Activated naive CD4-positive, alpha-beta T cell (primary cell): ENCODE measurements around the gene SP110.
"Not testable (repeated sequence)": the region's sequence is repeated elsewhere in the genome, so short reads cannot be mapped to it uniquely, and the experiment has no call there.

Experiments used
- DNase-seq, 4 experiments: peaks; one replicate each; lab custom pipeline; 2025; lab: John Stamatoyannopoulos, UW

SP110 gene

DNA sequence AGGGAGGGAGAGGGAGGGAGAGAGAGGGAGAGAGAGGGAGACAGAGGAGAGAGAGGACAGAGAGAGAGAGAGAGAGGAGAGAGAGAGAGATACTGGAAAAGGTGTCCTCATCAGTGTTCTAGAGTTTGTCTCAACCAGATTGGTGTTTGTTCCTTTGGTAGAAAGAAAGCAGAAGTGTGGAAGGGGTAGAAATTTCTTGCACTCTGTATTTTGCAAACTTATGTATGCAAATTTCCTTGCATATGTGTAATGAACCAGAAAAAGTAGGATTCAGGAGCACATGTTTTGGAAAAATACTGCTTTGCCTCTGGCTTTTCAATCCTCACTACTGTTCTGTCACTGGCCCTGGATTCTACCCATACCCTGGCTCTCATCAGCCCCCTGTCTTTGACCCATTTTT, 4.7 kb upstream of the SP110 start:
- no peak for DNase-seq

GRCh38 chr2:230222829-230223228, 3.0 kb upstream of the SP110 start:
- DNase-seq = not testable (repeated sequence)

GRCh38 chr2:230221493-230221892, 1.7 kb upstream of the SP110 start:
- DNase-seq = no peak

DNA sequence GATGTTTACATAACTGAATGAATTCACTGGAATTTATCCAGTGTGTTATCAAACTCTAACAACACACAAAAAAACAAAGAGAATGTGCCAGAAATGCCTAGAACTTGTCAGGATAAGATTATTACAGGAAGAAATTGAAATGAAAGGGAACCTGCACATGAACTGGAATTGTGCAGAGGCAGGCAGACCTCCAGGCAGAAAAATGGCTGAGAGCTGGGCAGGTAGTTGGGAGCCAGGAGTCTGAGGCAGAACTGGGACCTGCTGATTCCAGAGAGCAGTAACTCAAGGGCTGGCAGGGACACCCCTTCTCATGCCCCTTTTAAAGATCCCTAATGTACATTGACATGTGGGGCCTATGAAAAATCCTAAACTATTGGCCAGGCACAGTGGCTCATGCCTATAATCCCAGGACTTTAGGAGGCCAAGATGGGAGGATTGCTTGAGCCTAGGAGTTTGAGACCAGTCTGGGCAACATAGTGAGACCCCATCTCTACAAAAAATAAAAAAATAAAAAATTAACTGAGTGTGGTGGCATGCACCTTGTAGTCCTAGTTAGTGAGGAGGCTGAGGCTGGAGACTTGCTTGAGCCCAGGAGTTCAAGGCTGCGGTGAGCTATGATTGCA, 674 bp upstream of the SP110 start:
- DNase-seq = no peak

GRCh38 chr2:230218421-230218820, 1.4 kb downstream of the SP110 start:
- DNase-seq = no peak

DNA sequence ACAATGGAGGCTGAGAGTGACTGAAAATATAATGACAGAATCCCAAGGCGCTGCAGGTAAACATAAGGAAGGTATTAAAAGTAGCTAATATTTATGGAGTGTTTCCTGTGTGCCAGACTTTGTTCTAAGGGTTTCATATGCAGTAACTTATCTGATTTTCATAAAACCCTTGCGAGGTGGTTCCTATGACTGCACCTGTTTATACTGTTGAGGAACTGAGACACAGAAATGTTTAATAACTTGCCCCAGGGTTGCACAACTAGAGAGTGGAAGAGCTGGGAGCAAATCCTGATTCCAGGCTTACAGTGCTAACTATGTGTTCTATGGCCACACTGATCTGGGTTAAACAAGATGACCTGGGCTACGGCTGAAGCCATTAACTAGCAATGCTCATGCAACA, 2.4 kb downstream of the SP110 start:
- no peak for DNase-seq

DNA sequence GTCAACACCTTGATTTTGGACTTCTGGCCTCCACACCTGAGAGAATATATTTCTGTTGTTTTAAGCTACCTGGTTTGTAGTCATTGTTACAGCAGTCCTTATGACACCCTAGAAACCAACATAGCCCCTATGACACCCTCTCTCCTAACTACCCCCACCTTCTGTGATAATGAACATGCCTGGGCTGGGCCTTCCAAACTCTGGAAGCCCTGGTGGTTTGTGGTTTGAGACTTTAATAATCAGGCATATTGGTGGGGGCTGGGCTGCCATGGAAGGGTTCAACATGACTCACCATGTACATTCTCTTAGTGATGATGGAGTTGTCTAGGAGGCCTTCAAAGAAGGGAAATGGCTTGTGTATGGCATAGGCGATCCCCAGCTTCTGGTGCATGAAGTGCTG, 3.3 kb downstream of the SP110 start:
- no peak for DNase-seq

DNA sequence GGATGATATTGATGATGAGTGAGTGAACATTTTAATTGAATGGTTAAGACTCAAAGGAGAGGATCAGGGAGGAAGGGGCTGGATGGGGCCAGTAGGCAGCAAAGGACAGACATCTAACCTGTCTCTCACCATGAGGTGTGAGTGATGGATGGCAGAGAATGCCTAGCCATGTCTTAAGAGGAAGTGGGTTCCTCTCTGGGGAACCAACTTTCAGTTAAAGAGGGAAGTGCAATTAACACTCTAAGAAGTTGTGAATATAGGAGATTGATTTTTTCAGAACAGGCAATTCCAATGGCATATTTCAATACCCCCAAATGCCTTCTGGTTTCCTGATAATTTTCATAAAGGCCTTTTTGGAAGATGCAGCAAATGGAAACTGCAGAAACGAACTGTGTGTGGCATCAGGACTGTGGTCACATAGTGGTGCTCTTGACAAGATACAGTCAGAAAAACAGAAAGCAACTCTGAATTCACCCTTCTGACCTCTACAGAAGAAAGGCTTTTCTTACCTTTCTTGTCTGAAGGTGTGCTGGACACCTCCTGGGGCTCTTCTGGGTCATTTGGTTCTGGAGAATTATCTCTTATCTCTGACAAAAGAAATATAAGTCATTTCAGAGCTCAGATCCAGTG, 10.2 kb downstream of the SP110 start:
- no peak for DNase-seq

GRCh38 chr2:230208576-230208975, 11.2 kb downstream of the SP110 start:
- DNase-seq = no peak

GRCh38 chr2:230205721-230206120, 14.1 kb downstream of the SP110 start:
- DNase-seq = no peak

DNA sequence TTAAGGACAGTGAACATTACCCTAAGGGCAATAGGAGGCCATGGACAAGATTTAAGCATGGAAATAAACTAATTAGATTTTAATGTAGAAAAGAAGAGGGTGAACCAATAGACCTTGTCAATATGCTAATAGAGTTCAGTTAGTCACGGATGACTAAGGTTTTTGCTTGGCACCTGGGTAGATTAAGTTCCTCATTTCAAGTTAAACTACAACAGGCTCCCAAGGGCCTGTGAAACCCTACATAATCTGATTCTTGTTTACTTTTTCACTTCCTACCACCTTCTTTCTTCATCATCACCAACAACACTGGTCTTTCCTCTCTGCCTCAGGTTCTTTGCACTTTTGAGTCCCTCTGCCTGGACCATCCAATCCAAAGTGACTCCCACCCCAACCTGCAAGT, 14.8 kb downstream of the SP110 start:
- DNase-seq = no peak

DNA sequence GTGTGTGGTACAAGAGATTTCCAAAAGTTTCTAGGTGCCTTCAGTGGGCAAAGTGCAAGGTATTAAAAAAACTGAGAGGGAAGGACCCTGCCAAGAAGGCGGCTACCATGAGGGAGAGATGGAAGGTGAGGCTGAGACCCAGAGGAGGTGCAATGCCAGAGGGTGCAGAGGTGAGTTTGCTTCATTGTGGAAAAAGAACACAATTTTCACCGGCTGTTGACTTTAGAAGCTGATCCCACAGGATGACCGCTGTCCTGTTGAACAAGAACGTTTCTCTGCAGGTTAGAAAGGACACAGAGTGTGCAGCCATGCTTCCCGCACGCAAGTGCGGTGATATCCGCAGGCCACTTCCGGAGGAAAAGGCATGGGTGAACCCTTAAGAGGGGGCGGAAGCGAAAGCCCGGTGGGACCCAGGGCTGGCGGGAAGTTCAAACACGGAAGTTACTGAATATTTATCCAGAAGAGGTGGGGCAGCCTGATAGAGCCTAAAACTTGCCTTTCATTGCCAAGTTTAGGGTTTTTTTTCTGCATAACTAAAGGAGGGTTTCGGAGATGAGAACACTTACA, 16.6 kb downstream of the SP110 start:
- no peak for DNase-seq

- DNase-seq = no peak
Measured at GRCh38 chr2:230202430-230203109, 17.2 kb downstream of the SP110 start.

DNA sequence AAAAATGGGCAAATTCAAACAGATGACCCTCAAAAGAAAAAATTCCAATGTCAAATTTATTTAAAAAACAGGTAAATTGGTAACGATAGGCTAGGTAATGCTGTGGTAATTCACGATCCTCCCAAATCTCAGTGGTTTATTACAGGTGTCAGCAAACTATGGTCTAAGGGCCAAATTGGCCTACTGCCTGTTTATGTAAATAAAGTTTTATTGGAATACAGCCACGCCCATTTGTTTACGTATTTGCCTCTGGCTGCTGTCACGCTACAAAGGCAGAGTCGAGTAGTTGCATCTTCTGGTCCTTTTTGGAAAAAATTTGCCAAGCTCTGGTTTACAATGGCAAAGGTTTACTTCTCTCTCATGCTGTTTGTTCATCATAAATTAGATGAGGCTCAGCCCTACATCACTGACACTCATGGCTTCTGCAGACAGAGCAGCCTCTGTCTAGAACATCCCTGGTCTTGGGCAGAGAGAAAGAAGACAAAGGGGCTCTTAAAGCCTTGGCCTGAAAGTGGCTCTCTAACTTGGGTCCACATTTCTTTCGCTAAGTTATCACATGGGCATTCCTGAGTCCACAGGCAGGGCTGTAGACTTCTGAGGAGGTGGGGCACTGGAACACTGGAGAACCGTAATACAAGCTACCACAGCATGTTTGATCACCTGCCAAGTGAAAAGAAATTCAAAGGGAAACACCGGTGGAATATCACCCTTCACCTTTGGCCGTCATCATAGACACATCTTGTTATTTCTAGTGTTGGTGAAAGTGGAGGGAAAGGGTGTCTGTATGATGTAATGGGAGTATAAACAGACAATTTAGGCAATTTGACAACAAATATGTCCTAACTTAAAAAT, 34.8 kb downstream of the SP110 start:
- DNase-seq = no peak

DNA sequence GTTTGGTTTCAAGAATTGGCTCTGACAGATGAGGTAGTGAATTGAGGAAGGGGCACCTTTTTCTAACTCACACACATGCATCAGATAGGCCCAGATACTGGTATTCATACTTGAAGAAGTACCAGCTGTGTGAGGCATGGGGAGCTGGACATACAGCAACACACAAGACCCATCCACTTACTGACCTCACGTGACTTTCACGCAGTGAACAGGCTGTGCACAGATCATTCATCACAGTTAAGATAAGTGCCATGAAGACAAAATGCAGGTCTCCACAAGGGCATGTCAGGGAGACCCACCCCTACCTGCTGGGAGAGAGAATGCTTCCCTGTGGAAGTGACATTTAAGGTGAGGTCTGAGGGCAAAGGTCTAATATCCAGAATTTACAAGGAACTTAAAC, 38.6 kb downstream of the SP110 start:
- DNase-seq = no peak

- no peak for DNase-seq
Measured at GRCh38 chr2:230179907-230180306, 39.9 kb downstream of the SP110 start.

DNA sequence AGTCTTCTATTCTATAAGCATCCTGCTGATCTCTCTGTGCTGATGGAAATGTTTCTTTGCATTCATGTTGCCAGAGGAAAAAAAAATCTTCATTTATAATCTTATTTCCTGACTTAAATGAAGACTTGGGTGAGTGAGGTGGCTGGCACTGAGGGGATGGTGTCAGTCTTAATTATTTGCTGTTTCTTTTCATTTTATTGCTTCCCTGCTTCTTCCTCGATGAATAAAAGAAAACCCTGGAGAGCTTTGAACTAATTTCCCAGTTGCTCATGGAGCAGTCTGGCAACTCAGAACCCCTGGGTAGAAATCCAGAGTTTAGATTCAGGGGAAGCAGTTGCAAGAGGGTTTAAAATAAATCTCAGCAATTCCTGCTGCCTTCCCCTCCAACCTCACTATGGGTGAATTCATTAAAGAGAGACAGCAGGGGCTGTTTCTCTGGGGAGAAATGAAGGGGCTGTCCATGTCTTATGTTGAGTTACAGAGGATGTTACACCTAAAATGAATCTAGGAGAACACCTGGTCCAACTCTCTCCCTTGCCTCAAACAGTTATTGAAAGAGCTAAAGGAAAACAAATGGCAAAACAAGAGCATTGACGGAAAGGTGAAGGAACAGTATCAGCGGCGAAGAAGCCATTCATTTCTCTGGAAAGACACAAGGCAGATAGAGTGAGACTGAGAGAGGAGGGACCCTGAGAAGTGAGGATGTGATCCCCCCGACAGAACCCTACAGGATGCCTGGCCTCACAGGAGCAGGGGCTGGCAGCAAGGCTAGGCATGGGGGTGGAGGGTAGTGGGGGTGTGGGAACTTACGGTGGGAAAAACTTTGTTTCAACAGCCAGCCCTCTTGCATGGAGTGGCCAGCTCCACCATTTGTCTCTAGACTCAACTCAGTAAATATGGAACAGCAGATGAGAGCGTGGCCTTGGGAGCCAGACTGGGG, 41.0 kb downstream of the SP110 start:
- no peak for DNase-seq

DNA sequence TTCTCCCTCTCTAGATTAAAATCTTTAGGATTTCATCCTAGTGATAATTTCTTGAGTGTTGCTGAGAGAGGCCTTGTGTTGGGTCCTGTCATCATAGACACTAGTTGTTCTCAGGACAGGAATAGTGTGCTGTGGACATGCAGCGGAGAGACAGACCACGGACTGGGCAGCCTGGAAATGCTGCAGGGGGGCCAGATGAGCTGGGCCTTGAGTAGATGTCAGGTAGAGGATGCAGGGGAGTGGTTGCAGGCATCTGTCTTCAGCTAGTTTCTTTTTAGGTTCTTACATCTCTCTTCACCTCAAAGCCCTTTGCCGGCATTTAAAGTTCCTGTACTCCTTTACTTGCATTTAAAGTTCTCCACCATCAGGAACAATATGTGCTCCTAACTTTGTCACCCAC, 42.8 kb downstream of the SP110 start:
- DNase-seq = no peak

GRCh38 chr2:230174466-230174865, 45.3 kb downstream of the SP110 start:
- DNase-seq = no peak

GRCh38 chr2:230172852-230173251, 46.9 kb downstream of the SP110 start:
- no peak for DNase-seq

DNA sequence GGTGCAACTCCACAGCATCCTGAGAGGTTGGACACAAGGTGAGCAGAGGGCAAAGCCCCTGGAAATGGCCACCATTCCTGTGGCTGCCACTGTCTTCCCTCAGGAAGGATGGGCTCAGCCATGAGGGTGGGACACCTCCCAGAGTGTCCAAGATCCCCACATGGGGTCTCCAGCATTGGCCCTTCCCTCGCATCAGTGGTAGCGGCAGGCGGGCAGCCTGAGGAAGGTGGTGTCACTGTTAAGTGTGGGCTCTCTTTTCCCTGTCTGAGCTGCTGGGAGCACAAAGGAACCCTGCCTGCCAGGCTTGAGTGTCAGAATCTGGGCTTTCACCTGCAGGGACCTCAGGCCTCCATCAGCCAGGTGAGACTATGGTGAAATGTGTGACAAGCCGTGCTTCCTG, 47.6 kb downstream of the SP110 start:
- DNase-seq = no peak
